Hepatocyte (in vitro differentiated cells): ENCODE results near the gene CYSTM1.

Experiments
- EZH2phosphoT487 ChIP-seq: fragments of 200-600 bp; sonication (generic); IDR thresholded peaks from one replicate; pipeline ENCODE4 v1.6.1; 2018; ENCODE audit warnings: antibody characterized with exemption, mild to moderate bottlenecking, low read depth, moderate library complexity; ENCODE audit not compliant: unreplicated experiment, severe bottlenecking
- TF ChIP-seq, protein P1 (sequence below): fragments of 200-600 bp; sonication (generic); IDR thresholded peaks from 2 replicates; pipeline ENCODE4 v1.5.1; 2016; ENCODE audit warnings: antibody characterized with exemption, mild to moderate bottlenecking; ENCODE audit not compliant: poor library complexity

DNA sequence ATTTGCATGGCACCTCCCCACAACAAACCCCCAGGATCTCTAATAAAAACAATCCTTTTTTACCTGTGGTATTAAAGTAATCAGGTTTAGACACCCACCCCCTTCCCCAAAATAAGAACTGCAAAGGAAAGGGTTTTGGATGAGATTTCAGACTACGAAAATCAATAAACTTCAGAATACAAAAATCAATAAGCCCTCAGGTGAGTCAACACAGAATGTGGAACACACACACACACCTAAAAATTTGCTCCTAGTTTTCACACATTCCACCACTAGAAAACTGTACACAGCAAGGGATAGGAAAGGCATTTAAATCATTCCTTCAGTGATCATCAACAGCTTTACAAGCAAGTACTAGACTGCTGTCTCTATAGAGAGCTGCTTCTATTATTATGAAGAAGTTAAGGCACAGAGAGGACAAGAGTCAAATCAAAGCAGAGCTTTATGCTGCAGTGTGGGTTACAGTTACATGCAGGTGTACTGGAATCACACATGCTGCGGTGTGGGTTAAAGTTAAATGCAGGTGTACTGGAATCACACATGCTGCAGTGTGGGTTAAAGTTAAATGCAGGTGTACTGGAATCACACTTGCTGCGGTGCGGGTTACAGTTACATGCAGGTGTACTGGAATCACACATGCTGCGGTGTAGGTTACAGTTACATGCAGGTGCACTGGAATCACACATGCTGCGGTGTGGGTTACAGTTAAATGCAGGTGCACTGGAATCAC lies 91.6 kb downstream of the CYSTM1 start:
- no peak for TF ChIP-seq EZH2phosphoT487
- TF ChIP-seq, protein P1, sequence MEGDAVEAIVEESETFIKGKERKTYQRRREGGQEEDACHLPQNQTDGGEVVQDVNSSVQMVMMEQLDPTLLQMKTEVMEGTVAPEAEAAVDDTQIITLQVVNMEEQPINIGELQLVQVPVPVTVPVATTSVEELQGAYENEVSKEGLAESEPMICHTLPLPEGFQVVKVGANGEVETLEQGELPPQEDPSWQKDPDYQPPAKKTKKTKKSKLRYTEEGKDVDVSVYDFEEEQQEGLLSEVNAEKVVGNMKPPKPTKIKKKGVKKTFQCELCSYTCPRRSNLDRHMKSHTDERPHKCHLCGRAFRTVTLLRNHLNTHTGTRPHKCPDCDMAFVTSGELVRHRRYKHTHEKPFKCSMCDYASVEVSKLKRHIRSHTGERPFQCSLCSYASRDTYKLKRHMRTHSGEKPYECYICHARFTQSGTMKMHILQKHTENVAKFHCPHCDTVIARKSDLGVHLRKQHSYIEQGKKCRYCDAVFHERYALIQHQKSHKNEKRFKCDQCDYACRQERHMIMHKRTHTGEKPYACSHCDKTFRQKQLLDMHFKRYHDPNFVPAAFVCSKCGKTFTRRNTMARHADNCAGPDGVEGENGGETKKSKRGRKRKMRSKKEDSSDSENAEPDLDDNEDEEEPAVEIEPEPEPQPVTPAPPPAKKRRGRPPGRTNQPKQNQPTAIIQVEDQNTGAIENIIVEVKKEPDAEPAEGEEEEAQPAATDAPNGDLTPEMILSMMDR, result no peak
